ENCODE data around the gene ARFGEF3. TPM values are rescaled to one million over a fixed set of nuclear protein-coding genes. Genes with fewer than 3 reads are reported as not detected.

ARFGEF3 gene
- total and polyA plus RNA-seq, 2 donors (not counting 1 experiment from before 2014, with no cell fraction given), result not detected

DNA sequence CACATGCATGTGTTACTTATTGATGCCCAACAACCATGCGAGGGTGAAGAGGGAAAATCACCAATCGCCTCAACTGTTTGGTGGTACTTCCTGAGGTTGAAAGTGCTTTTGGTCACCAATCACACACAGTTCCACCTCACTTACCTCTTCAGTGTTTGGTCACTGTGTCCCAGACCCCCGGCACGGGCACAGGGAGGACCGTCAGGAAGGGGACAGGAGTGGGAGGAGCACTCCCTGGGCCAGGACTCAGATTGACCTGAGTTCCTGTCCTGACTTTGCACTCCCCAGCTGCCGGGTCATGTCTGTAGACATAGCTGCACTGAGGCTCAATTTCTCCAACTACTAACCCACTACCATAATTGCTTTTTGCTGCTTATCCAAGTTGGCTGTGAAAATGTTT is 130.7 kb downstream of the ARFGEF3 start:
- CTCF ChIA-PET, result no interaction called here

More for the DNA sequence above, 130.7 kb downstream of the ARFGEF3 start:
- Histone ChIP-seq H4K20me1 (ENCODE audit: control insufficient read depth, insufficient read depth, low read length, poor library complexity, severe bottlenecking) (no peaks in the 10 kb centered on the region), H3K9ac (ENCODE audit: low read length) (no peak overlapping the region), H3K36me3 (replicated peaks in 1 of 2; ENCODE audit: control extremely low read depth in 1 of 2, control insufficient read depth in 1 of 2, extremely low read depth in 1 of 2, insufficient read depth in 2 of 2, low read length in 1 of 2) (no peaks in the 10 kb centered on the region), H3K27me3 (replicated peaks in 1 of 4; ENCODE audit: control extremely low read depth in 1 of 4, control insufficient read depth in 3 of 4, insufficient read depth in 4 of 4, low read length in 3 of 4) (peaks cover 0 to 6% (median 0%) of the 10 kb centered on the region in 4 experiments), H3K4me2 (replicated peaks; ENCODE audit: low read depth, low read length, poor library complexity, severe bottlenecking) (no peak overlapping the region), H3K4me3 (ENCODE audit: control extremely low read depth in 1 of 5, extremely low read depth in 1 of 5, insufficient read depth in 1 of 5, low read depth in 2 of 5, low read length in 4 of 5) (no peak overlapping the region), H3K27ac (ENCODE audit: low read length in 2 of 2) (no peak overlapping the region), H3K79me2 (ENCODE audit: control insufficient read depth, insufficient read depth, low read length) (no peaks in the 10 kb centered on the region), H3K4me1 (ENCODE audit: control insufficient read depth in 2 of 2, insufficient read depth in 2 of 2, low read length in 2 of 2) (no peaks in the 10 kb centered on the region), H3K9me3 (ENCODE audit: control extremely low read depth in 1 of 3, control insufficient read depth in 2 of 3, insufficient read depth in 1 of 3, low read length in 2 of 3) (peaks cover 0 to 2% (median 0%) of the 10 kb centered on the region in 3 donors), H2AFZ (ENCODE audit: insufficient read depth, low read depth, low read length, poor library complexity, severe bottlenecking) (no peak overlapping the region)
- ATAC-seq (ENCODE audit: low read depth), result no peak
- Mint-ChIP-seq H3K27ac (no peak overlapping the region), H3K4me3 (no peak overlapping the region), H3K27me3 (peaks cover 13% of the 10 kb centered on the region), H3K4me1 (no peaks in the 10 kb centered on the region), H3K9me3 (ENCODE audit: insufficient read depth) (no peaks in the 10 kb centered on the region)
- WGBS (ENCODE audit: insufficient coverage), result no CpG with 5 or more reads among the region's 6 CpGs
- POLR2A ChIA-PET, result no interaction called here
- no peak for DNase-seq
- intact Hi-C loops (cut with micrococcal nuclease), result no loop called here
- TF ChIP-seq, protein P1, sequence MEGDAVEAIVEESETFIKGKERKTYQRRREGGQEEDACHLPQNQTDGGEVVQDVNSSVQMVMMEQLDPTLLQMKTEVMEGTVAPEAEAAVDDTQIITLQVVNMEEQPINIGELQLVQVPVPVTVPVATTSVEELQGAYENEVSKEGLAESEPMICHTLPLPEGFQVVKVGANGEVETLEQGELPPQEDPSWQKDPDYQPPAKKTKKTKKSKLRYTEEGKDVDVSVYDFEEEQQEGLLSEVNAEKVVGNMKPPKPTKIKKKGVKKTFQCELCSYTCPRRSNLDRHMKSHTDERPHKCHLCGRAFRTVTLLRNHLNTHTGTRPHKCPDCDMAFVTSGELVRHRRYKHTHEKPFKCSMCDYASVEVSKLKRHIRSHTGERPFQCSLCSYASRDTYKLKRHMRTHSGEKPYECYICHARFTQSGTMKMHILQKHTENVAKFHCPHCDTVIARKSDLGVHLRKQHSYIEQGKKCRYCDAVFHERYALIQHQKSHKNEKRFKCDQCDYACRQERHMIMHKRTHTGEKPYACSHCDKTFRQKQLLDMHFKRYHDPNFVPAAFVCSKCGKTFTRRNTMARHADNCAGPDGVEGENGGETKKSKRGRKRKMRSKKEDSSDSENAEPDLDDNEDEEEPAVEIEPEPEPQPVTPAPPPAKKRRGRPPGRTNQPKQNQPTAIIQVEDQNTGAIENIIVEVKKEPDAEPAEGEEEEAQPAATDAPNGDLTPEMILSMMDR (IDR thresholded peaks at IDR 0.05), result no peak
- no peak for TF ChIP-seq EZH2 (IDR thresholded peaks at IDR 0.05; ENCODE audit: borderline replicate concordance, insufficient read depth, low read depth, low read length, poor library complexity, severe bottlenecking)
